HEK293T (cell line): Measurements from ENCODE around the gene RFC2.

Experiments used
- BHLHE40 ChIP-seq: fragments of 450-650 bp; IDR thresholded peaks from 2 replicates; pipeline ENCODE4 v1.6.1; 2016; ENCODE audit warnings: mild to moderate bottlenecking, moderate library complexity, borderline replicate concordance
- ELF4 ChIP-seq: fragments of 450-650 bp; IDR thresholded peaks from 2 replicates; pipeline ENCODE4 v1.6.1; 2017; ENCODE audit warnings: antibody characterized with exemption
- FOXM1 ChIP-seq: fragments of 450-650 bp; IDR thresholded peaks from 2 replicates; pipeline ENCODE4 v1.6.1; 2017; ENCODE audit warnings: mild to moderate bottlenecking, borderline replicate concordance
- NFRKB ChIP-seq: fragments of 450-650 bp; IDR thresholded peaks from 2 replicates; pipeline ENCODE4 v1.6.1; 2016; ENCODE audit warnings: mild to moderate bottlenecking, moderate library complexity
- PKNOX1 ChIP-seq: fragments of 450-650 bp; IDR thresholded peaks from 2 replicates; pipeline ENCODE4 v1.6.1; 2016
- SP1 ChIP-seq: fragments of 450-650 bp; IDR thresholded peaks from 2 replicates; pipeline ENCODE4 v1.6.1; 2017
- TARDBP ChIP-seq: fragments of 450-650 bp; IDR thresholded peaks from 2 replicates; pipeline ENCODE4 v1.6.1; 2016
- ZNF384 ChIP-seq: fragments of 450-650 bp; IDR thresholded peaks from 2 replicates; pipeline ENCODE4 v1.6.1; 2016

GRCh38 chr7:74225400-74225799, 28.8 kb downstream of the RFC2 start:
- TF ChIP-seq BHLHE40 (no peak), FOXM1 (no peak), ELF4 (no peak), SP1 (no peak), PKNOX1 (no peak), NFRKB (no peak), TARDBP (no peak), ZNF384 (no peak)
